Sigmoid colon (tissue), 4 donors: Measurements from ENCODE around the gene TEKT3.

ENCODE experiments used
- POLR2A ChIP-seq, 2 donors: fragments of 450-650 bp; IDR thresholded peaks; one replicate each; pipeline ENCODE4 v1.6.1; 2016; ENCODE audit warnings: antibody characterized with exemption in 2 of 2, mild to moderate bottlenecking in 2 of 2, moderate library complexity in 2 of 2
- POLR2AphosphoS5 ChIP-seq, 4 donors: sonication (generic); formaldehyde crosslinking; IDR thresholded peaks; one replicate each; pipeline ENCODE4 v1.6.1; 2017; ENCODE audit warnings: antibody characterized with exemption in 4 of 4
- TF ChIP-seq, protein P1 (sequence below), 4 experiments: fragments of 450-650 bp in 3 of 4; fragments of 200-600 bp in 1 of 4; IDR thresholded peaks; one replicate each; pipeline ENCODE4 v1.5.1; 2016 to 2019; ENCODE audit warnings: antibody characterized with exemption in 4 of 4, mild to moderate bottlenecking in 3 of 4, moderate library complexity in 2 of 4

DNA sequence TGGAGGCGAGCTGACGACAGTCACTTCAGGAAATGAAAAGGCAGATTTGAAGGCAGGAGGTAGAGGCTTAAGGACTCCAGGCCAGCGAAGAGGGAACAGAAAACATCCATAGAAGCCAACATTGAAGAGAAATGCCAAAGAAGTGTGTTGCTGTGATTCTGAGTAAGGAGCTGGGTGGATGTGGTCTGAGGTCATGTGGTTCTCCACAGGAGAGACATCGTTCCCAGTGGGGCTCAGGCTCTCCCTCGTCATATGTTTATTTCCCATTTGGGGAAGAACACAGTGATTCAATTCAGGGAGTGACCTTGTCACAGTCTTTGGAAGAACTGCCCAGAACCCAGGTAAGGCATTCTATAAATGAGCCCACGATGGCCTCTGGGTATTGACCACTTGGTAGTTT lies 69.7 kb downstream of the TEKT3 start:
- TF ChIP-seq, protein P1, sequence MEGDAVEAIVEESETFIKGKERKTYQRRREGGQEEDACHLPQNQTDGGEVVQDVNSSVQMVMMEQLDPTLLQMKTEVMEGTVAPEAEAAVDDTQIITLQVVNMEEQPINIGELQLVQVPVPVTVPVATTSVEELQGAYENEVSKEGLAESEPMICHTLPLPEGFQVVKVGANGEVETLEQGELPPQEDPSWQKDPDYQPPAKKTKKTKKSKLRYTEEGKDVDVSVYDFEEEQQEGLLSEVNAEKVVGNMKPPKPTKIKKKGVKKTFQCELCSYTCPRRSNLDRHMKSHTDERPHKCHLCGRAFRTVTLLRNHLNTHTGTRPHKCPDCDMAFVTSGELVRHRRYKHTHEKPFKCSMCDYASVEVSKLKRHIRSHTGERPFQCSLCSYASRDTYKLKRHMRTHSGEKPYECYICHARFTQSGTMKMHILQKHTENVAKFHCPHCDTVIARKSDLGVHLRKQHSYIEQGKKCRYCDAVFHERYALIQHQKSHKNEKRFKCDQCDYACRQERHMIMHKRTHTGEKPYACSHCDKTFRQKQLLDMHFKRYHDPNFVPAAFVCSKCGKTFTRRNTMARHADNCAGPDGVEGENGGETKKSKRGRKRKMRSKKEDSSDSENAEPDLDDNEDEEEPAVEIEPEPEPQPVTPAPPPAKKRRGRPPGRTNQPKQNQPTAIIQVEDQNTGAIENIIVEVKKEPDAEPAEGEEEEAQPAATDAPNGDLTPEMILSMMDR (IDR thresholded peaks at IDR 0.05), result no peak
- no peak for TF ChIP-seq POLR2A (IDR thresholded peaks at IDR 0.05)
- TF ChIP-seq POLR2AphosphoS5 (IDR thresholded peaks at IDR 0.05), result no peak
